SK-N-SH treated with all-trans-retinoic acid at 6 μM for 48 hours (cell line): ENCODE data around the gene MMP24OS.

Experiments used
- ATAC-seq: fragments of 200-7000 bp; cut with Tn5 transposase; 3 replicates; pipeline ENCODE4 v1.9.1; 2020; ENCODE audit warnings: mild to moderate bottlenecking, moderate library complexity
- ARNTL ChIP-seq: fragments of 450-650 bp; formaldehyde crosslinking; IDR thresholded peaks from 2 replicates; pipeline ENCODE4 v1.5.0; 2020; ENCODE audit warnings: low read depth, mild to moderate bottlenecking, moderate library complexity, borderline replicate concordance
- CSDC2 ChIP-seq: fragments of 250-450 bp; sonication (Bioruptor Pico); IDR thresholded peaks from 2 replicates; pipeline ENCODE4 v1.5.0; 2020; ENCODE audit warnings: mild to moderate bottlenecking, moderate library complexity
- ESRRG ChIP-seq: fragments of 250-450 bp; sonication (Bioruptor Pico); IDR thresholded peaks from 2 replicates; pipeline ENCODE4 v1.6.1; 2021; ENCODE audit warnings: mild to moderate bottlenecking
- GLIS3 ChIP-seq: fragments of 250-450 bp; sonication (Bioruptor Pico); IDR thresholded peaks from 2 replicates; pipeline ENCODE4 v1.5.0; 2020; ENCODE audit warnings: mild to moderate bottlenecking, moderate library complexity
- ISL1 ChIP-seq: fragments of 250-450 bp; sonication (Bioruptor Pico); IDR thresholded peaks from 2 replicates; pipeline ENCODE4 v2.1.2; 2022; ENCODE audit warnings: mild to moderate bottlenecking, moderate library complexity
- OSR1 ChIP-seq: fragments of 250-450 bp; sonication (Bioruptor Pico); IDR thresholded peaks from 2 replicates; pipeline ENCODE4 v1.8.0; 2022; ENCODE audit warnings: moderate library complexity, mild to moderate bottlenecking, inconsistent platforms
- POU6F1 ChIP-seq: fragments of 250-450 bp; sonication (Bioruptor Pico); IDR thresholded peaks from 2 replicates; pipeline ENCODE4 v1.8.0; 2021; ENCODE audit warnings: low read depth, mild to moderate bottlenecking, moderate library complexity, borderline replicate concordance
- PPARA ChIP-seq: fragments of 250-450 bp; sonication (Bioruptor Pico); IDR thresholded peaks from 2 replicates; pipeline ENCODE4 v1.5.0; 2020; ENCODE audit warnings: mild to moderate bottlenecking, borderline replicate concordance
- RARB ChIP-seq: fragments of 250-450 bp; sonication (Bioruptor Pico); IDR thresholded peaks from 2 replicates; pipeline ENCODE4 v1.8.0; 2021; ENCODE audit warnings: mild to moderate bottlenecking, moderate library complexity
- SNAI2 ChIP-seq: fragments of 250-450 bp; sonication (Bioruptor Pico); IDR thresholded peaks from 2 replicates; pipeline ENCODE4 v1.5.0; 2020; ENCODE audit warnings: mild to moderate bottlenecking, moderate library complexity
- TCF4 ChIP-seq: fragments of 250-450 bp; sonication (Bioruptor Pico); IDR thresholded peaks from 2 replicates; pipeline ENCODE4 v1.8.0; 2021; ENCODE audit warnings: mild to moderate bottlenecking, moderate library complexity, borderline replicate concordance
- TOX ChIP-seq: fragments of 250-450 bp; sonication (Bioruptor Pico); IDR thresholded peaks from 2 replicates; pipeline ENCODE4 v1.8.0; 2021; ENCODE audit warnings: mild to moderate bottlenecking, moderate library complexity, borderline replicate concordance
- ZC3H10 ChIP-seq: fragments of 250-450 bp; sonication (Bioruptor Pico); IDR thresholded peaks from 2 replicates; pipeline ENCODE4 v1.5.1; 2021; ENCODE audit warnings: mild to moderate bottlenecking, moderate library complexity
- ZFP3 ChIP-seq: fragments of 250-450 bp; sonication (Bioruptor Pico); IDR thresholded peaks from 2 replicates; pipeline ENCODE4 v1.5.0; 2020; ENCODE audit warnings: mild to moderate bottlenecking, moderate library complexity
- ZFP30 ChIP-seq: fragments of 450-650 bp; formaldehyde crosslinking; IDR thresholded peaks from 2 replicates; pipeline ENCODE4 v1.5.0; 2022; ENCODE audit warnings: mild to moderate bottlenecking, moderate library complexity
- ZNF565 ChIP-seq: fragments of 450-650 bp; formaldehyde crosslinking; conservative IDR thresholded peaks from 2 replicates; pipeline ENCODE4 v1.5.0; 2020; ENCODE audit warnings: low read depth, mild to moderate bottlenecking, moderate library complexity
- ZNF70 ChIP-seq: fragments of 450-650 bp; formaldehyde crosslinking; IDR thresholded peaks from 2 replicates; pipeline ENCODE4 v1.5.0; 2020; ENCODE audit warnings: mild to moderate bottlenecking, moderate library complexity
- ZNF8 ChIP-seq: fragments of 450-650 bp; formaldehyde crosslinking; IDR thresholded peaks from 2 replicates; pipeline ENCODE4 v1.5.0; 2020; ENCODE audit warnings: mild to moderate bottlenecking, moderate library complexity
- TF ChIP-seq, protein P1 (sequence below): fragments of 250-450 bp; sonication (Bioruptor Pico); IDR thresholded peaks from 2 replicates; pipeline ENCODE4 v1.8.0; 2020; ENCODE audit warnings: mild to moderate bottlenecking, moderate library complexity, borderline replicate concordance
- TF ChIP-seq, protein P2 (sequence below): fragments of 250-450 bp; sonication (Bioruptor Pico); IDR thresholded peaks from 2 replicates; pipeline ENCODE4 v1.5.1; 2020; ENCODE audit warnings: low read depth, mild to moderate bottlenecking, moderate library complexity
- TF ChIP-seq, protein P3 (sequence below): fragments of 250-450 bp; sonication (Bioruptor Pico); IDR thresholded peaks from 2 replicates; pipeline ENCODE4 v1.5.1; 2021; ENCODE audit warnings: mild to moderate bottlenecking, moderate library complexity

The MMP24OS gene

GRCh38 chr20:35295674-35296073 lies 17.8 kb upstream of the MMP24OS start:
- no peak for ATAC-seq
- TF ChIP-seq GLIS3 (CRISPR knock-in tag) = no peak
- TF ChIP-seq ZFP3 (CRISPR knock-in tag) = no peak
- TF ChIP-seq RARB (CRISPR knock-in tag) = no peak
- no peak for TF ChIP-seq OSR1
- no peak for TF ChIP-seq TOX (CRISPR knock-in tag)
- TF ChIP-seq CSDC2 = no peak
- TF ChIP-seq, protein P1, sequence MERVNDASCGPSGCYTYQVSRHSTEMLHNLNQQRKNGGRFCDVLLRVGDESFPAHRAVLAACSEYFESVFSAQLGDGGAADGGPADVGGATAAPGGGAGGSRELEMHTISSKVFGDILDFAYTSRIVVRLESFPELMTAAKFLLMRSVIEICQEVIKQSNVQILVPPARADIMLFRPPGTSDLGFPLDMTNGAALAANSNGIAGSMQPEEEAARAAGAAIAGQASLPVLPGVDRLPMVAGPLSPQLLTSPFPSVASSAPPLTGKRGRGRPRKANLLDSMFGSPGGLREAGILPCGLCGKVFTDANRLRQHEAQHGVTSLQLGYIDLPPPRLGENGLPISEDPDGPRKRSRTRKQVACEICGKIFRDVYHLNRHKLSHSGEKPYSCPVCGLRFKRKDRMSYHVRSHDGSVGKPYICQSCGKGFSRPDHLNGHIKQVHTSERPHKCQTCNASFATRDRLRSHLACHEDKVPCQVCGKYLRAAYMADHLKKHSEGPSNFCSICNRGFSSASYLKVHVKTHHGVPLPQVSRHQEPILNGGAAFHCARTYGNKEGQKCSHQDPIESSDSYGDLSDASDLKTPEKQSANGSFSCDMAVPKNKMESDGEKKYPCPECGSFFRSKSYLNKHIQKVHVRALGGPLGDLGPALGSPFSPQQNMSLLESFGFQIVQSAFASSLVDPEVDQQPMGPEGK (CRISPR knock-in tag) = no peak
- TF ChIP-seq ESRRG (CRISPR knock-in tag) = no peak
- TF ChIP-seq, protein P2, sequence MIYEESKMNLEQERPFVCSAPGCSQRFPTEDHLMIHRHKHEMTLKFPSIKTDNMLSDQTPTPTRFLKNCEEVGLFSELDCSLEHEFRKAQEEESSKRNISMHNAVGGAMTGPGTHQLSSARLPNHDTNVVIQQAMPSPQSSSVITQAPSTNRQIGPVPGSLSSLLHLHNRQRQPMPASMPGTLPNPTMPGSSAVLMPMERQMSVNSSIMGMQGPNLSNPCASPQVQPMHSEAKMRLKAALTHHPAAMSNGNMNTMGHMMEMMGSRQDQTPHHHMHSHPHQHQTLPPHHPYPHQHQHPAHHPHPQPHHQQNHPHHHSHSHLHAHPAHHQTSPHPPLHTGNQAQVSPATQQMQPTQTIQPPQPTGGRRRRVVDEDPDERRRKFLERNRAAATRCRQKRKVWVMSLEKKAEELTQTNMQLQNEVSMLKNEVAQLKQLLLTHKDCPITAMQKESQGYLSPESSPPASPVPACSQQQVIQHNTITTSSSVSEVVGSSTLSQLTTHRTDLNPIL (CRISPR knock-in tag) = no peak
- TF ChIP-seq TCF4 (CRISPR knock-in tag) = no peak
- no peak for TF ChIP-seq ZFP30 (CRISPR knock-in tag)

- TF ChIP-seq ZNF8 (CRISPR knock-in tag) (no peak), GLIS3 (CRISPR knock-in tag) (no peak), ZC3H10 (no peak), POU6F1 (CRISPR knock-in tag) (no peak), ESRRG (CRISPR knock-in tag) (no peak), ZNF565 (CRISPR knock-in tag) (no peak), TCF4 (CRISPR knock-in tag) (no peak), ZFP3 (CRISPR knock-in tag) (no peak), ZNF70 (no peak)
- ATAC-seq = no peak
Observed at GRCh38 chr20:35295058-35295457, 17.1 kb upstream of the MMP24OS start.

DNA sequence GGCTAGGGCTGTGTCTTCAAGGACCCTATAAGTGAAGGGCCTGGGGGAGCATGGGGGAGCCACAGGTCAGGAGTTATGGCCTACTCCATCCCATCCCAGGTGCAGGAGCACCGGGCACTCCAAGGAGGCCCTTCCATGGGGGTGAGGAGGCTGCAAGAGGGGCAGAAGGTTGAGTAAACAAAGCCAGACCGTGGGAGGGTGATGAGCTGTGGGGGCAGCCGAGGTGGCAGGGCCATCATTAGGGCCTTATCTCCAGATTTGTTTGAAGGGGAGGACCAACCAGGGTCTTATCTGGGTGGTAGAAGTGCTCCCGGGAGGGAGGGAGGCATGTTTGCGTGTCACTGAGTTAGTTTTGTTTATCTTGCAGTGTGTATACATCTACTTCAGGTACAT lies 16.4 kb upstream of the MMP24OS start:
- TF ChIP-seq SNAI2 (CRISPR knock-in tag) (no peak), TCF4 (CRISPR knock-in tag) (no peak), CSDC2 (no peak), RARB (CRISPR knock-in tag) (no peak), PPARA (CRISPR knock-in tag) (no peak), ZNF565 (CRISPR knock-in tag) (no peak), ZFP3 (CRISPR knock-in tag) (no peak), ISL1 (no peak), ZFP30 (CRISPR knock-in tag) (no peak), OSR1 (no peak), GLIS3 (CRISPR knock-in tag) (no peak), POU6F1 (CRISPR knock-in tag) (no peak), TOX (CRISPR knock-in tag) (no peak), ARNTL (CRISPR knock-in tag) (no peak), ZNF70 (no peak), ZNF8 (CRISPR knock-in tag) (no peak), ZC3H10 (no peak)
- TF ChIP-seq, protein P1 (CRISPR knock-in tag) = no peak
- TF ChIP-seq, protein P3, sequence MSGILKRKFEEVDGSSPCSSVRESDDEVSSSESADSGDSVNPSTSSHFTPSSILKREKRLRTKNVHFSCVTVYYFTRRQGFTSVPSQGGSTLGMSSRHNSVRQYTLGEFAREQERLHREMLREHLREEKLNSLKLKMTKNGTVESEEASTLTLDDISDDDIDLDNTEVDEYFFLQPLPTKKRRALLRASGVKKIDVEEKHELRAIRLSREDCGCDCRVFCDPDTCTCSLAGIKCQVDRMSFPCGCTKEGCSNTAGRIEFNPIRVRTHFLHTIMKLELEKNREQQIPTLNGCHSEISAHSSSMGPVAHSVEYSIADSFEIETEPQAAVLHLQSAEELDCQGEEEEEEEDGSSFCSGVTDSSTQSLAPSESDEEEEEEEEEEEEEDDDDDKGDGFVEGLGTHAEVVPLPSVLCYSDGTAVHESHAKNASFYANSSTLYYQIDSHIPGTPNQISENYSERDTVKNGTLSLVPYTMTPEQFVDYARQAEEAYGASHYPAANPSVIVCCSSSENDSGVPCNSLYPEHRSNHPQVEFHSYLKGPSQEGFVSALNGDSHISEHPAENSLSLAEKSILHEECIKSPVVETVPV (CRISPR knock-in tag) = no peak
- TF ChIP-seq, protein P2 (CRISPR knock-in tag) = no peak
- no peak for ATAC-seq
